B cell (primary cell): ENCODE results near the gene NOS1AP.

Experiments
- CTCF ChIP-seq: fragments of 200-600 bp; IDR thresholded peaks from one replicate; pipeline ENCODE4 v1.8.0; 2022; ENCODE audit warnings: antibody characterized with exemption, mild to moderate bottlenecking
- EZH2 ChIP-seq: IDR thresholded peaks from 2 replicates; pipeline ENCODE4 v1.6.1; 2012; ENCODE audit warnings: borderline replicate concordance, low read depth, mild to moderate bottlenecking, moderate library complexity, low read length; ENCODE audit not compliant: insufficient read depth, poor library complexity, severe bottlenecking

DNA sequence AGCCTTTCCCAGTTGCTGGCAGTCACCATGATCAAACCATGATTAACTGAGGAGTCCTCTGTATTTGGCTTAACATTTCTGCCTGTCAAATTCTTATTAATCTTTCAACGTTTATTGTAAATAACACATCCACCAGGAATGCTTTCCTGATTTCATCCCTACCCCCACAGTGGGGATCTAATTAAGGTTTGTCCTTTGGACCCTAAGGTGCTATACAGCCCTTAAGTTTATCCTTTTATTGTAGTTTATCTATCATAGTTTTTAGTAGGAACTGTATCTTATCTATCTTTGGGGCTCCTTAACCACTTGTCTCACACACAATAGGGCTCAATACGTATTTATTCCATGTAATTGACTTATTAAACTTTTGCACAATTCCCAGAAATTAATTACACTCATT, 246.2 kb downstream of the NOS1AP start:
- TF ChIP-seq CTCF (no peak), EZH2 (no peak)
